GM23248 (cell line): Measurements from ENCODE around the gene CYP51A1. TPM values are rescaled to one million over a fixed set of nuclear protein-coding genes. Genes with fewer than 3 reads are reported as not detected.
"Not testable (repeated sequence)": the region's sequence is repeated elsewhere in the genome, so short reads cannot be mapped to it uniquely, and the experiment has no call there.

Experiments
- DNase-seq: peaks from one replicate; pipeline ENCODE4 v3.0.0-alpha.2; 2015
- H2AFZ ChIP-seq: fragments of 200-600 bp; sonication (generic); 2 replicates; pipeline ENCODE4 v1.6.1; 2016; ENCODE audit warnings: antibody characterized with exemption
- H3F3A ChIP-seq: fragments of 200-600 bp; sonication (generic); 2 replicates; pipeline ENCODE4 v1.6.1; 2016; ENCODE audit warnings: mild to moderate bottlenecking, antibody characterized with exemption, mixed run types; ENCODE audit not compliant: insufficient read depth
- H3K27ac ChIP-seq: fragments of 200-600 bp; sonication (generic); 2 replicates; pipeline ENCODE4 v1.5.1; 2016; ENCODE audit warnings: mild to moderate bottlenecking
- H3K27me3 ChIP-seq: fragments of 200-600 bp; sonication (generic); replicated peaks from 2 replicates; pipeline ENCODE4 v1.6.1; 2016; ENCODE audit warnings: mild to moderate bottlenecking; ENCODE audit not compliant: insufficient read depth
- H3K36me3 ChIP-seq: fragments of 200-600 bp; sonication (generic); 2 replicates; pipeline ENCODE4 v1.6.1; 2016; ENCODE audit warnings: low read depth, mild to moderate bottlenecking
- H3K4me1 ChIP-seq: fragments of 200-600 bp; sonication (generic); 2 replicates; pipeline ENCODE4 v1.6.1; 2016; ENCODE audit warnings: mild to moderate bottlenecking; ENCODE audit not compliant: insufficient read depth
- H3K4me2 ChIP-seq: fragments of 200-600 bp; sonication (generic); one replicate; pipeline ENCODE4 v1.6.1; 2016; ENCODE audit warnings: mild to moderate bottlenecking; ENCODE audit not compliant: unreplicated experiment
- H3K4me3 ChIP-seq: fragments of 200-600 bp; sonication (generic); 2 replicates; pipeline ENCODE4 v1.5.1; 2016; ENCODE audit warnings: mild to moderate bottlenecking
- H3K79me2 ChIP-seq: fragments of 200-600 bp; sonication (generic); 2 replicates; pipeline ENCODE4 v1.6.1; 2016; ENCODE audit warnings: mild to moderate bottlenecking; ENCODE audit not compliant: insufficient read depth
- H3K9ac ChIP-seq: fragments of 200-600 bp; sonication (generic); 2 replicates; pipeline ENCODE4 v1.6.1; 2016; ENCODE audit warnings: mild to moderate bottlenecking
- H3K9me2 ChIP-seq: fragments of 200-600 bp; sonication (generic); 2 replicates; pipeline ENCODE4 v1.6.1; 2016; ENCODE audit warnings: mixed run types, mild to moderate bottlenecking, moderate library complexity; ENCODE audit not compliant: insufficient read depth
- H3K9me3 ChIP-seq: fragments of 200-600 bp; sonication (generic); one replicate; pipeline ENCODE4 v1.6.1; 2017; ENCODE audit warnings: low read depth
- H4K20me1 ChIP-seq: fragments of 200-600 bp; sonication (generic); 2 replicates; pipeline ENCODE4 v1.6.0; 2016; ENCODE audit not compliant: insufficient read depth
- EZH2 ChIP-seq: fragments of 200-600 bp; sonication (generic); IDR thresholded peaks from 2 replicates; pipeline ENCODE4 v1.6.1; 2018; ENCODE audit warnings: antibody characterized with exemption, mild to moderate bottlenecking; ENCODE audit not compliant: insufficient read depth, poor library complexity, severe bottlenecking
- EZH2phosphoT487 ChIP-seq: fragments of 200-600 bp; sonication (generic); IDR thresholded peaks from 2 replicates; pipeline ENCODE4 v1.6.1; 2018; ENCODE audit warnings: antibody characterized with exemption, moderate library complexity, mild to moderate bottlenecking, low read depth; ENCODE audit not compliant: insufficient read depth
- WGBS, 2 experiments: methylation state at CpG; one replicate each; pipeline ENCODE4 v1.1.6; 2015 to 2017; ENCODE audit warnings: low lambda C conversion rate in 2 of 2, low coverage in 1 of 2; ENCODE audit errors: missing lambda C conversion rate in 2 of 2; 5-methylcytosine and 5-hydroxymethylcytosine counted together
- in situ Hi-C: fragments of 300-500 bp; cut with MboI; formaldehyde crosslinking; loops from 2 replicates; pipeline ENCODE4 v1.15.0; 2020
- polyA plus RNA-seq: library from polyadenylated mRNA; unstranded; fragments of >200 nt; fragmentation: Nextera tagmentation; extraction: Ambion mirVana; gene quantifications from 2 replicates; pipeline ENCODE4 v1.2.1, GENCODE V29; 2016
- total RNA-seq: library from RNA; depleted of rRNA; stranded (reverse); fragments of >200 nt; shearing (Covaris generic); gene quantifications from 2 replicates; pipeline ENCODE4 v1.2.3, GENCODE V29; 2014

CYP51A1 gene
- total and polyA plus RNA-seq, 2 experiments from 2014 or later, result 65.6 to 67.8 TPM

DNA sequence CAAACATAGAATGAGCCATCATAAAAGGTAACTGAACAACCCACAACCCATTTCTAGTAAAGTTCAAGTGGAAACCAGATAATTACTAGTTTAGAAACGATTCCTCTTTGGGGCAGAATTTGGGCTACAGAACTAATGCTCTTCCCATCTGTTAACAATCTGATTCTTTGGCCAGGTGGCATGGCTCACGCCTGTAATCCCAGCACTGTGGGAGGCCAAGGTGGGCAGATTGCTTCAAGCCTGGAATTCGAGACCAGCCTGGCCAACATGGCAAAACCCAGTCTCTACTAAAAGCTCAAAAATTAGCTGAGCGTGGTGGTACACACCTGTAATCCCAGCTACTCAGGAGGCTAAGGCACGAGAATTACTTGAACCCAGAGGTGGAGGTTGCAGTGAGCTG, 18.5 kb downstream of the CYP51A1 start:
- no peak overlapping the region for H3K4me3 ChIP-seq
- in situ Hi-C loops, result no loop called here
- H3K27me3 ChIP-seq, result no peaks in the 10 kb centered on the region
- no peak for DNase-seq
- no peak overlapping the region for H2AFZ ChIP-seq
- H4K20me1 ChIP-seq, result no peaks in the 10 kb centered on the region
- H3K9ac ChIP-seq, result no peak overlapping the region
- no peak for TF ChIP-seq EZH2
- TF ChIP-seq EZH2phosphoT487, result no peak
- no peaks in the 10 kb centered on the region for H3K4me1 ChIP-seq
- peaks cover 11% of the 10 kb centered on the region; the same call in 1 of the 2 replicates for H3F3A ChIP-seq
- H3K4me2 ChIP-seq, result no peak overlapping the region
- peaks cover 35% of the 10 kb centered on the region for H3K36me3 ChIP-seq
- peaks cover 43% of the 10 kb centered on the region for H3K79me2 ChIP-seq
- WGBS, 2 experiments, result 97 to 99% methylated on average over 5 of the region's 5 CpGs
- no peaks in the 10 kb centered on the region for H3K9me2 ChIP-seq
- no peaks in the 10 kb centered on the region for H3K9me3 ChIP-seq
- H3K27ac ChIP-seq, result no peak overlapping the region

DNA sequence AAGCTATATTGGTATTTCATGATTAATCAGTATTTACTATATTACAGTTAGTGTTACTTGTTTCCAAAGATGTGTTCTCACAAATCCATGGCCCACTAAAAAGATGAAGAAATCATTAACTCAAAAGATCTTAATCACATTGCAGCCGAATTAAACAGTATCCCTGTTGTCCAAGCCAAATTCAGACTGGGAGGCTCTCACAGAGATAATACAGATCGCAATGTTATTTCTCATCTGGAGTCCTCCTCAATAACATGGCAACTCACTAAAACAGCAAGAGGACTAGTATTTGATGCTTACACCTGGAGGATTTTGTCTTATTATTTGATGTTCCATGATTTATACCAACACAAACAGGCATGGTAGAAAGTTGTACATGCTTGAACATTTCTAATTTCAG, 23.4 kb downstream of the CYP51A1 start:
- in situ Hi-C loops, result no loop called here
- H3K4me3 ChIP-seq, result no peak overlapping the region
- peaks cover 11% of the 10 kb centered on the region; the same call in 1 of the 2 replicates for H3F3A ChIP-seq
- WGBS, 2 experiments, result 96 to 100% methylated on average over 2 of the region's 2 CpGs
- H2AFZ ChIP-seq, result no peak overlapping the region
- no peaks in the 10 kb centered on the region for H3K9me3 ChIP-seq
- TF ChIP-seq EZH2phosphoT487 (no peak), EZH2 (no peak)
- H3K79me2 ChIP-seq, result peaks cover 12% of the 10 kb centered on the region
- no peak overlapping the region for H3K9ac ChIP-seq
- H3K36me3 ChIP-seq, result peaks cover 47% of the 10 kb centered on the region
- no peaks in the 10 kb centered on the region for H4K20me1 ChIP-seq
- no peak overlapping the region for H3K4me2 ChIP-seq
- DNase-seq, result no peak
- H3K27ac ChIP-seq, result no peak overlapping the region
- H3K9me2 ChIP-seq, result no peaks in the 10 kb centered on the region
- no peaks in the 10 kb centered on the region for H3K27me3 ChIP-seq
- H3K4me1 ChIP-seq, result no peaks in the 10 kb centered on the region

DNA sequence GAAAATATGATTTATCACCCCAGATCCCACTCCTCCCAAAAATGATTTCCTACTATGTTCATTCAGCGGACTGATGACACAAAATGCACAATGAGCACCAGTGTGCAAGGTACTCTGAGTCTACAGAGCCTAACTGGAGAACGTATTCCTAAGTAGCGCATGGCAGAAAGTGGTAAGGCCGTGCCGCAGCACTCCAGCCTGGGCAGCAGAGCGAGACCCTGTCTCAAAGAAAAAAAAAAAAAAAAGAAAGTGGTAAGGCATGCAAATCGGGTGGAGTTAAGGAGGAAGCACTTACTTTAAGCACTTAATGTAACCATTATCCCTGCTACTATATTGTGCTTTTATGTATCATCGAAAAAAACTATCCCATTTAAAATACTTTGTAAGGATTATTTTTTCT, 25.5 kb downstream of the CYP51A1 start:
- Histone ChIP-seq H3K27ac (no peak overlapping the region), H2AFZ (no peak overlapping the region), H3K27me3 (no peaks in the 10 kb centered on the region), H4K20me1 (no peaks in the 10 kb centered on the region), H3K79me2 (no peaks in the 10 kb centered on the region; the same call in 1 of the 2 replicates), H3K9me2 (no peaks in the 10 kb centered on the region), H3K9me3 (no peaks in the 10 kb centered on the region), H3F3A (peaks cover 11% of the 10 kb centered on the region; the same call in 1 of the 2 replicates), H3K4me3 (no peak overlapping the region), H3K4me2 (no peak overlapping the region), H3K4me1 (no peaks in the 10 kb centered on the region), H3K36me3 (peaks cover 28% of the 10 kb centered on the region), H3K9ac (no peak overlapping the region)
- in situ Hi-C loops, result no loop called here
- no peak for DNase-seq
- TF ChIP-seq EZH2 (no peak), EZH2phosphoT487 (no peak)
- 95 to 96% methylated on average over 8 of the region's 8 CpGs for whole genome bisulfite sequencing, 2 experiments

DNA sequence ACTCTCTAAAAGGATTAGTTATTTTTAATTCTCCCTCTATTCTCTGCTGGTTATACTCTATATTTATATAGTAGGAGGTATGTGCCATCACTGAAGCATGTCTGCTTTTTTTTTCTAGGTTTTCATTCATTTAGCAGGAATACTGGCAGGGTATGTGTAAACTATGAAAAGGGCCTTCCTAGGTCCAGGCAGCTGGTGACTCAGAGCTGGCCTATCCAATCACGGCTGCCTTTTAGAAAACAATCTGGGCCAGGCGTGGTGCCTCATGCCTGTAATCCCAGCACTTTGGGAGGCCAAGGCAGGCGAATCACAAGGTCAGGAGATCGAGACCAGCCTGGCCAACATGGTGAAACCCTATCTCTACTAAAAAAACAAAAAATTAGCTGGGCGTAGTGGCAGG, 31.4 kb downstream of the CYP51A1 start:
- H4K20me1 ChIP-seq, H3F3A ChIP-seq, in situ Hi-C loops, H3K9ac ChIP-seq, H3K27ac ChIP-seq, H3K4me3 ChIP-seq, H3K9me2 ChIP-seq, H3K4me1 ChIP-seq, H3K9me3 ChIP-seq, H3K27me3 ChIP-seq, H3K79me2 ChIP-seq, H2AFZ ChIP-seq, H3K4me2 ChIP-seq: not testable (repeated sequence)
- WGBS, 2 experiments, result 95 to 100% methylated on average over 5 of the region's 5 CpGs
- peak; percentile 20 for DNase-seq
- peaks cover 34% of the 10 kb centered on the region; the same call in 1 of the 2 replicates for H3K36me3 ChIP-seq

DNA sequence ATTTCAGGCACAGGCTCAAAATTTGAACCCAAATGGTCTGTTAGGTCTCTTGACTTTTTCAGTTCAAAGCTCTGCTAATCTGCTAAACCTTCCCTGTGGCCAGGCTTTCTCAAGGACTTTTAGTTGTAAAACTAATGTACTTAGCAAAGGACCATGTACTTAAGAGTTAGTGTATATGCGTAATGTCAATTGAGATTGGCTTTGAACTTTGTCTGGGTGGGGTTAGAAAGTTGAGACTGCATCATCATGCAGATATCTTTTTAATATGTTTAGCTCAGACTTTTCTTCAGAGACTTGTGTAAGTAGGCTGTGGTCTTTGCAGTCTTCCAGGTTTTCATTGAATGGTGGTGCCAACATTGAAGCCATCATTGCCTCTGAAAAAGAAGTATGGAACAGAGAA, 33.7 kb downstream of the CYP51A1 start:
- Histone ChIP-seq H3K9ac (no peak overlapping the region), H3K27me3 (no peaks in the 10 kb centered on the region), H3K27ac (no peak overlapping the region), H3K9me2 (no peaks in the 10 kb centered on the region), H3K4me2 (no peak overlapping the region), H3F3A (no peaks in the 10 kb centered on the region), H2AFZ (no peak overlapping the region), H4K20me1 (no peaks in the 10 kb centered on the region), H3K36me3 (peaks cover 50% of the 10 kb centered on the region), H3K9me3 (no peaks in the 10 kb centered on the region), H3K4me1 (no peaks in the 10 kb centered on the region), H3K4me3 (no peak overlapping the region), H3K79me2 (no peaks in the 10 kb centered on the region)
- TF ChIP-seq EZH2, result no peak
- TF ChIP-seq EZH2phosphoT487, result no peak
- DNase-seq, result no peak
- WGBS, 2 experiments, result 97% methylated on average over 1 of the region's 1 CpG
- in situ Hi-C loops, result no loop called here
